Tibial nerve (tissue), 4 donors: Measurements from ENCODE around the gene URGCP.

Experiments
- EP300 ChIP-seq, 2 donors: sonication (generic); formaldehyde crosslinking; IDR thresholded peaks; one replicate each; pipeline ENCODE4 v1.6.1; 2017; ENCODE audit warnings: antibody characterized with exemption in 2 of 2, mild to moderate bottlenecking in 1 of 2
- POLR2A ChIP-seq, 2 donors: fragments of 450-650 bp; IDR thresholded peaks; one replicate each; pipeline ENCODE4 v1.6.1; 2017; ENCODE audit warnings: antibody characterized with exemption in 2 of 2, mild to moderate bottlenecking in 2 of 2, moderate library complexity in 2 of 2
- TF ChIP-seq, protein P1 (sequence below), 5 experiments: fragments of 200-600 bp in 3 of 5; fragments of 450-650 bp in 2 of 5; sonication (generic) in 3 of 5; IDR thresholded peaks; one replicate each; pipeline ENCODE4 v1.5.1; 2016 to 2019; ENCODE audit warnings: antibody characterized with exemption in 5 of 5, mild to moderate bottlenecking in 3 of 5, moderate library complexity in 2 of 5

DNA sequence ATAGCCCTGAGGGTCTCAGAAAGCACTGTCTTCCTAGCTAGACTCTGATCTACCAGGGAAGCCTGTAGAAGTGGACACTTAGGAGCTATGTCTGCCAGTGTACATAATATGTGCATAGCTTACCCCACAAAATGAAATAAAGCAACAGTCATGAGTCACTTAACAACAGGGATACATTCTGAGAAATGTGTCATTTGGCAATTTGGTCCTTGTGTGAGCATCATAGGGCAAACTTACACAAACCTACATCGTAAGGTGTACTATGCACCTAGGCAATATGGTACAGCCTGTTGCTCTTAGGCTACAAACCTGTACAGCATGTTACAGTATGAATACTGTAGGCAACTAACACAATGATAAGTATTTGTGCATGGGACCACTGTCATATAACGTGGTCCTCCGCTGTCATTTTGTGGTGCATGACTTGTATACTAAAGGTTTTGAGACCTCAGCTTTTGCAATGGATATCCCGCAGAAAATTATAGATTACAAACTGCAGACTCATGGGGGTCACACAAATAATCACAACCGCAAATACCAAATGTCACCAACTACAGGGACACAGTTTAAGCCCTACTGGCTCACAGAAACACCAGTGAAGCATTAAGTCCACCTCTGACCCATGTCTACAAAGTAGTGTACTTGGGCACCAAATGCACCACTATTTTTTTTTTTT is 1.7 kb downstream of the URGCP start:
- TF ChIP-seq, protein P1, sequence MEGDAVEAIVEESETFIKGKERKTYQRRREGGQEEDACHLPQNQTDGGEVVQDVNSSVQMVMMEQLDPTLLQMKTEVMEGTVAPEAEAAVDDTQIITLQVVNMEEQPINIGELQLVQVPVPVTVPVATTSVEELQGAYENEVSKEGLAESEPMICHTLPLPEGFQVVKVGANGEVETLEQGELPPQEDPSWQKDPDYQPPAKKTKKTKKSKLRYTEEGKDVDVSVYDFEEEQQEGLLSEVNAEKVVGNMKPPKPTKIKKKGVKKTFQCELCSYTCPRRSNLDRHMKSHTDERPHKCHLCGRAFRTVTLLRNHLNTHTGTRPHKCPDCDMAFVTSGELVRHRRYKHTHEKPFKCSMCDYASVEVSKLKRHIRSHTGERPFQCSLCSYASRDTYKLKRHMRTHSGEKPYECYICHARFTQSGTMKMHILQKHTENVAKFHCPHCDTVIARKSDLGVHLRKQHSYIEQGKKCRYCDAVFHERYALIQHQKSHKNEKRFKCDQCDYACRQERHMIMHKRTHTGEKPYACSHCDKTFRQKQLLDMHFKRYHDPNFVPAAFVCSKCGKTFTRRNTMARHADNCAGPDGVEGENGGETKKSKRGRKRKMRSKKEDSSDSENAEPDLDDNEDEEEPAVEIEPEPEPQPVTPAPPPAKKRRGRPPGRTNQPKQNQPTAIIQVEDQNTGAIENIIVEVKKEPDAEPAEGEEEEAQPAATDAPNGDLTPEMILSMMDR (IDR thresholded peaks at IDR 0.05): no peak
- TF ChIP-seq POLR2A (IDR thresholded peaks at IDR 0.05): no peak
- TF ChIP-seq EP300 (IDR thresholded peaks at IDR 0.05): no peak
